Dermis microvascular lymphatic vessel endothelial cell (primary cell): ENCODE measurements around the gene BCAS1. TPM values are rescaled to one million over a fixed set of nuclear protein-coding genes. Genes with fewer than 3 reads are reported as not detected.
"Not testable (repeated sequence)": the region's sequence is repeated elsewhere in the genome, so short reads cannot be mapped to it uniquely, and the experiment has no call there.

Source experiments
- DNase-seq, 2 donors: peaks; one replicate each; pipeline versions ENCODE4 v3.0.0 to v3.0.0-alpha.2; 2010; ENCODE audit warnings: low read depth in 2 of 2
- total RNA-seq: library from RNA; depleted of rRNA; stranded (reverse); fragments of >200 nt; gene quantifications from 2 replicates; pipeline ENCODE4 v1.2.1, GENCODE V29; 2014

Gene BCAS1
- total RNA-seq, 1 donor from 2014 or later, result not detected

DNA sequence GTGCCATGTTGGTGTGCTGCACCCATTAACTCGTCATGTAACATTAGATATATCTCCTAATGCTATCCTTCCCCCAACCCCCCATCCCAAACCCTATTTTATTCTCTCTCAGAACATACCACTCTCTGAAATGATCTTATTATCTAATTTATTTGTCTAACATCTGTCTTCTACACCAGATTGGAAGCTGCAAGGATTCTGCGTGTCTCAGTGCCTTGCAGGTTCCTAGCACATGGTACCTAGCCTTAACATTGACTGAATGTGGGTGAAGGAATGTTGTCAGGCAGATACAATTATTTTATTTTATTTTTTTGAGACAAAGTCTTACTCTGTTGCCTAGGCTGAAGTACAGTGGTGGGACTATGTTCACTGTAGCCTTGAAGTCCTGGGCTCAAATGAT, 124.9 kb downstream of the BCAS1 start:
- DNase-seq, result no peak

DNA sequence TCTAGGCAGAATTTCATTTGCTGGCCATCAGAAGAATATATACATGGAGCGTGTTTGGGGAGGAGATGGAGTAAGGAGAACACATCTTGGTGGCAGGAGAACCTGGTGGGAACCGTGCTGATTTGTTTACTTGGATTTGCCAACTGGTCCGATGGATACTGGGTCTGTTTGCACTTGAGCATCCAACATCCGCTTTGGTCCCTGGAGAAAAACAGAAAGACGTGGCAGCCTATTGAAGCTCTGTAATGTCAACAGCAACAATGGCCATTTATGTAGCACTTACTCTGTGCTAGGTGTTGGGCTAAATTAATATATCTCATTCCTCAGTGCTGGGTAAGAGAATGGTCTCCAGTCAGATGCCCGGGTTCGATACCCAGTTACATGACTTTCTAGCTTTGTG, 125.6 kb downstream of the BCAS1 start:
- no peak for DNase-seq

DNA sequence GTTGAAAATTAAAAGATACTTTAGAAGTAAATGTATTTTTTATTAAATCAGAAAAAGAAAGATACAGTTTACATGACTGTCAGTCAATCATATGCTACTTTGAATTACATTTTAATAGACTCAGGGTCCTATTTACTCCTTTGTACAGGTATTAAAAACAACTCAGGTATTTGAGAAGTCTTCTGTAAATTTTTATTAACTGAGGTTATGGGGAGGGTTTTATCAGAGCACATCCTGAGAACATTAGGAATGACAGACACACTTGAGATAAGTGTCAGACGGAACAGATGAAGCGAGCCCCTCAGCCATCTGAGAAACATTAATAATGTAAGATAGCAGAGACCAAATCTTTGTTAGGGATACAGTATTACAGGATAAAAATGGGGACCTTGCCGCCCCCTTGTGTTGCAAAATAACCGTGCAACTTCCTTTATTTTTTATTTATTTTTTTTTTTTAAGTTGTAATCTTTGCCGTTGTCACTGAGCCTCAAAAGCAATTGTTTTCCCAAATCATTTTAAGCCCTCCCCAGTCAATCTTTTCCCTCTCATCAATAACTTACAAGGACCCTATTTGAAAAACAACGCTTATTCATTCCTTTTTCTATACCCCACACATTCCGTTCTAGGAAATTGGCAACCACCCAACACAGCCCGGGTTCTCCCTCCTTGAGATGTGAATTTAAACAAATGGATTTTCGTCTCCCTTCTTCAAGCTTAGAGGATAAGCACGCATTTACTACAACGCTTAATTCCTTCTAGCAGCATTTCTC, 126.7 kb downstream of the BCAS1 start:
- DNase-seq, result peak in 1 of 2 donors; percentile 48

GRCh38 chr20:53942973-53943372, 127.4 kb downstream of the BCAS1 start:
- no peak for DNase-seq

DNA sequence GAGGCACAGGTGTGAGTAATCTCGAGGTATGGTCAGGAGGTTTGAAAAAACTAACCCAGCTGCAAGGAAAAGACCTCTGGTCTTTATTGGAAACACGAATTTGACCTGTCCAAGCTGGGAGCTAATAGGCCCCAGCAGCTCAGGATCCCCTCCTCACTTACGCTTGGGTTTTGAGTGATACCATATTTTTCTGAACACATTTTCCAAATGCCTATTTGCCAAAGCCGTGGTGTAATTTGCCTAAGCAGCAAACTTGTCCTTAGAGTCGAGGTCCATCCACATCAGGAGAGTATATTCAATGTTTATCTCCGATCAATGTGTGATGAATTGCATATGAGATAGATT, 128.0 kb downstream of the BCAS1 start:
- no peak for DNase-seq

DNA sequence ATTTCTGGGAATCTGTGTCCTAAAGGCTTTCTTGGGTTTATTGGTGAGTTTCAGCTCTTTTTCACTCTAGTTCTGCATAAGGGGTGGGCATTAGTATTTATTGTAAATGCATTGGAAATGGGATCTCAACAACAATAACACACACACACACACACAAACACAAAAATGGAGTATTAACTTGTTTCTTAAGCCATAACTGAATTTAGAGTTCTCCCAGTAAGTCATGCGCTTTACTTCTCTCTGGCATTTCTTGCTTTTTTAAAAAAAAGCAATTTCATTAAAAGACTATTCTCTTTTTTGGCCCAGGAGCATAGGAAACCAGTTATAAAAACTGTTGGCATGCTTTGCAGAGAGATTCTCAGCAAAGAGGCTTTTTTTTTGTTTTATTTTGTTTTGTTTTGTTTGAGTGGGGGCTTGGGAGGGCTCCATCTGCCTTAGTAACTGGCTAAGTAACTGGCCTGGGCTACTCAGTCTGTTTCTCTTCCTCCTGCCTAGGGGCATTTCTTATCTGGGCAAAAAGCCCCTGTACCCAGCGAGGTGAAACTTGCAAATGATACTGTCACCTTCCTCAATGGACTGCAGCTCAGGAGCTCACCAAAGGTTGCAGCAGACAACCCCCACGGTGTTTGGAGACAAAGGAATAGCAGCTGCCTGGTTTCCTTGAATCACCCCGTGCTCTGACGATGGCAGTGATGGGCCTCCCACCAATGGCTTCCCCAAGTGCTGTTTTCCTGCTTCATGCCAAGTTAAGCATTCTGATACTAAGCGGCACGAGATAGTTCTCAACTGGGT, 128.5 kb downstream of the BCAS1 start:
- DNase-seq, result no peak

- DNase-seq, result peak in 1 of 2 donors; percentile 84
These were observed 129.4 kb downstream of the BCAS1 start for GRCh38 chr20:53940907-53941545.

DNA sequence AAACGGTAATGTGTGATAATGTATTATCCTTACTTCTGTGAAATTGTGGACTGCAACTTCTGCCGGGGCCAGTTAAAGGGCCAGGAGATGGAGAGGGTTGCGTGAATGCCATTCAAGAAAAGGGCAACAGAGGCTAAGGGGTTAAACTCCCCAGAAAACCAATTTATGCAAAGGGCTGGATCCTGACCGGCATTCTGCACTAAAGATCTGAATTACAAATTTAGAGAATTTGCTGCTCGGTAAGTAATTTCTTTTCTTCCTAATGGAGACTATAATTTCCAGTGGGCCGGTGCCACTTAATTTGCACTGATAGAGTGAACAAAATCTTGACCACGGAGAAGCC, 130.1 kb downstream of the BCAS1 start:
- no peak for DNase-seq

DNA sequence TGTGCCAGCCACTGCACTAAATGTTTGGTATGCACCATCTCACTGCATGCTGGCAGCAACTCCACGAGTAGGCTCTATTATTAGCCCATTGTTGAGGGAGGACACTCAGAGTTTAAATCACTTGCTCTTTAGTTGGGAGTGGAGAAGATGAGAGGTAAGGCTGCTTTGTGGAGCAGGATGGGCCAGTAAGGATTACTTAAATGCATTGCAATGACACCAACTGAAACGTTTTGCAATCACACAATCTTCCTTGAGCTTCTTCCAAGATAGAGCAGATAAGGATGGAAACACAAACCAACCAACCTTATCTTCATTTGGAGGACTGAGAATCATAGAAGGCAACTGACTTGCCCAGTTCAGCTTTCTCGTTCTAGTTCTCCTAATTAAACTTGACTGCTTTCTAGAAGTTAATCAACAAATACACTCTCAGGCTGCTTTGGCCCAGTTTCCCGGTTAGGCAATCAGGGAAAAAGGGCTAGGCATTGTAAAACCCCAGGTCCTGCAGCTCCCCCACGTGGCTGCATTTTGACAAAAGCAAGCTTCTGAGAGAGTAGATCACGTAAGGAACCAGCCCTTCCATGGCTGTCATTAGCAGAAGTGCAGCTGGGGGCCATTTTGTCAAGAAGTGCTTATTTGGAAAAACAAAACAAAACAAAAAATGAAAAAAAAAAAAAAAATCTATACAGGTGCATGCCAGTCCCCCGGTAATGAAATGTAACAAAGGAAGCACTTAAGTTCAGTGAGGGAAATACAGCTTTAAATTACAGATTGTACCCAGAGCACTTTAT, 130.6 kb downstream of the BCAS1 start:
- DNase-seq, result peak; percentile 86 to 92

DNA sequence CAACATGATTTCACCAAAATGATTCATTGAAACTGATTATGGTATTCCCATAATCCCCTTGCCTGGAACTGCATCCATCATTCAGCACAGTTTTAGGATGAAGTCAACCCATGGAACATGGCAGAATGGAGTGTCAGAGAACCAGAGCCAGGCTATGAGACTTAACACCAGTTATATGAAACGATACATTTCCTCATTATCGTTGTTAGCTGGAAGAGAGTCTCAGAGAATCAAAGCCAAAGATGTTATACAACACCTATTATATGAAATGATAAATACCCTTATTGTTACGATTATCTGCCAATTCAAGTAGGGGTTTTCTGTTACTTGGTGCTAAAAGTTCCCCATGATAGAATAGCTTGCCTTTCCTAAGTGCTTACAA, 131.2 kb downstream of the BCAS1 start:
- no peak for DNase-seq

GRCh38 chr20:53938739-53939138, 131.7 kb downstream of the BCAS1 start:
- no peak for DNase-seq

GRCh38 chr20:53937929-53938367, 132.4 kb downstream of the BCAS1 start:
- no peak for DNase-seq

DNA sequence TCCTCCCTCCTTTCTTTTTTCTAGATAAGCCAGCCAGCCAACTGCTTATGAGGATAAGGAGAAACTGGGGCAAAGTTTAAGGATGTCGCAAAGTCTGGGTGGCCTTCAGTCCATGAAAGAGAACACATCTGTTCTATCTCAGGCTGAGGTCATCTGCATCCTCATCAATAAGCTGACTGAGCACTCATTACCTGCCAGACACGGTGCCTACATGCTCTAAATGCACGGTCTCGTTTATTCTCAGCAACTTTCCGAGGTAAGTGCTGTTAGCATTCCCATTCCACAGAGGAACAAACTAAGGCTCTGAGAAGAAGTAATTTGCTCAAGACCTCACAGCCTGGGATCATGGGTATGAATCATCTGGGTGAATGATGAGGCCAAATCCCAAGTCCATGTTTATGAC, 133.1 kb downstream of the BCAS1 start:
- DNase-seq, result no peak

- DNase-seq, result no peak
These were observed 134.9 kb downstream of the BCAS1 start for GRCh38 chr20:53935344-53936084.

DNA sequence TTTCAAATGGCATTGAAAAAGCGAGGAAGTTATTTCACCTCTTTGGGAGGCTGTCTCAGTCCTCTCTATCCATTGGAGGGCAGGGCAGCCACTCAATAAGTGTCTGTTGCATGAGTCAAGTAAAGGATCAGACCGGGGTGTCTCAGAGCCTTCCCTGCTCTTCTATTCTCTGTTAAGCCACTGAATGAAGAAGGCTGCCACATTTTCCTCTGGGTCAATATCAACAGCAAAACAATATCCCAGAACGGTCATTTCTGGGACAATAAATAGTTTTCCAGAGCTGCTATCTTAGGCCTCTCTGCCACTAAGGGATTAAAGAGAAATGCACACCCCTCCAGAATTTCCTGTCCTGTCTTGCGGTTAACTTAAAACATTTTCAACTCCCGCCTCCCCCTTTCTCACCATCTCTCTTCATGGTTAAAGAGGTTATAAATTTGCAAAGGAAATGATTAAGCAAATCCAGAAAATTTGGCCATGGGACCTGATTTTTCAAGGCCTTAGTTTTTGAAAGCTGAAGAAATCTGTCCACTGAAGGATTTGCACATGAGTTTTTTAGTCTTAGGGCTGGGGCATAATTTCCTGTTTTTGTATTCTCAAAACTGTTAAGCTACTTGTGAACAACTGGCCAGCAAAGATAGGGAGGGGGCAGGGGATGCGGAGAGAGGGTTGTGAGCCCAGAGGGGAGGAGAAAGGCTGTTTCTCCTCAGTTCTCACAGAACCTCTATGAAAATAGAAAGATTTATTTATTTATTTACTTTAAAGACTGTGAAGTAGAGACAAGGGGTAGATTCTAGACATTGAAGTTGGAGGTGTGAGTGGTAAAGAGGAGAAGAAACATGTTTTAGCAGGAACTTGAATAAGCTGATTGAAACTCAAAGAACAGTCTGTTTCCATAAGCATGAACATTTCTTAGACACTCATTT, 135.7 kb downstream of the BCAS1 start:
- DNase-seq, result peak in 1 of 2 donors; percentile 89

DNA sequence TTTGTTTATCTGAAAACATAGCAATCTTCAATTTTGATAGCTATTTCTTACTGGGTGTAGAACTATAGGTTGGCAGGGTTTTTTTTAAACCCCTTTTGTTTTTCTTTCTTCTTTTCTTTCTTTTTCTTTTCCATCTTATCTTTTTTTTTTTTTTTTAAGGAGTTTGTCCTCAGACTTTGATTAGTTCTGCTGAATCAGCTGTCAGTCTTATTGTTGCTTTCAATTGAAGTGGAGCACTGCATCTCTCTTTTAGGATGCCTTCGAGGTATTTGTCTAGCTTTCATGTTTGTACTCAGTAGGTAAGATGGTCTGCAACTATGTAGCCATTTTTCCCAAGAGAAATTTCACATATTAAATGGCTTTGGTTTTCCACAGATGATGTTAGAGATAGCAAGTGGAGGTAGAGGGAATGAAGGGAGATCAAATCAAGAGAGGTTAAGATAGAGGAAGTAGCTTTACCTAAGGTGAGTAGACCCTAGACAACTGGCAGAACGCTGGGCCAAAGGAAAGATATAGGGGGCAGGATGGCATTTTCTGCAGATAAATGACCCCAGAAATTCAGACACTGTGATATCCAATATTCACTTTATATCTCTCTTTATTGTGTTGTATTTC, 137.1 kb downstream of the BCAS1 start:
- no peak for DNase-seq

DNA sequence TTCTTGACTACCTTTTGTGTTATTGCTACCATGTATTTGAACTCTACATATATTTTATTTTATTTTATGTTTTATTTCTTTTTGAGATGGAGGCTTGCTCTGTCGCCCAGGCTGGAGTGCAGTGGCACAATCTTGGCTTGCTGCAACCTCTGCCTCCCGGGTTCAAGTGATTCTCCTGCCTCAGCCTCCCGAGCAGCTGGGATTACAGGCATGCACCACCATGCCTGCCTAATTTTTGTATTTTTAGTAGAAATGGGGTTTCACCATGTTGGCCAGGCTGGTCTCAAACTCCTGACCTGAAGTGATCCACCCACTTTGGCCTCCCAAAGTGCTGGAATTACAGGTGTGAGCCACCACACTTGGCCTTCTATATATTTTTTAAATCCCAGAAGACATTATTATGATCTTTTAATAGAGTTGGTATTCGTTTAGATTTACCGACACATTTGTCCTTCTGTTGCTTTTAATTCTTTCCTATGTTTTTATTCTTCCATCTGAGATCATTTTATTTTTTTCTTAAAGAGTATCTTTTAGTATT, 137.7 kb downstream of the BCAS1 start:
- DNase-seq, result not testable (repeated sequence)

DNA sequence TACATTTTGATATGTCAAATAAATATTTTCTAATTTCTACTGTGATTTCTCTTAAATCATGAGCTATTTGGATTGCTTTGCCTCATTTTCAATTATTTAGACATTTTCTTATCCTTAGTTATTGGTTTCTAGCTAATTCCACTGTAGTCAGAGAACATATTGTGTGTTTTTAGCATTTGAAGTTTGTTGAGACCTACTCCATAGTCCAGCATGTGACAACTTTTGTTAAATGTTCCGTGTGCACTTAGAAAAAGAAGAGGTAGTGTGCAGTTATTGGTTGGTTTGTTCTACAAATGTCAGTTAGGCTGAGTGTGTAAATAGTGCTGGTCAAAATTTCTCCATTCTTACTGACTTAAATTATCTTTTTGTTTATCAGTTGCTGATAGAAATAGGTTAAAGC, 138.8 kb downstream of the BCAS1 start:
- DNase-seq, result no peak
